Osteoblast (primary cell): Measurements from ENCODE around the gene FKBP1A. TPM values are rescaled to one million over a fixed set of nuclear protein-coding genes. Genes with fewer than 3 reads are reported as not detected.

Source experiments
- DNase-seq: peaks from one replicate; pipeline ENCODE4 v3.0.0; 2011; ENCODE audit warnings: low spot score, mixed read lengths; ENCODE audit not compliant: insufficient read length; ENCODE audit errors: missing footprints
- H2AFZ ChIP-seq: 2 replicates; pipeline ENCODE4 v1.6.0; 2011; ENCODE audit warnings: mild to moderate bottlenecking, low read length
- H3K27ac ChIP-seq: 2 replicates; pipeline ENCODE4 v1.5.1; 2011; ENCODE audit warnings: mild to moderate bottlenecking, low read depth, low read length, moderate library complexity
- H3K27me3 ChIP-seq: 2 replicates; pipeline ENCODE4 v1.6.0; 2012; ENCODE audit warnings: mild to moderate bottlenecking, control low read depth, inconsistent platforms, low read length, moderate library complexity; ENCODE audit not compliant: insufficient read depth
- H3K36me3 ChIP-seq: 2 replicates; pipeline ENCODE4 v1.5.1; 2011; ENCODE audit warnings: mild to moderate bottlenecking, low read length, control low read depth, moderate library complexity; ENCODE audit not compliant: insufficient read depth
- H3K4me1 ChIP-seq: 2 replicates; pipeline ENCODE4 v1.5.1; 2011; ENCODE audit warnings: mild to moderate bottlenecking, low read length, control low read depth, moderate library complexity; ENCODE audit not compliant: insufficient read depth
- H3K4me2 ChIP-seq: 2 replicates; pipeline ENCODE4 v1.6.0; 2011; ENCODE audit warnings: mild to moderate bottlenecking, low read length; ENCODE audit not compliant: insufficient read depth
- H3K4me3 ChIP-seq: fragments of 200-600 bp; sonication (generic); 3 replicates; pipeline ENCODE4 v1.5.1; 2012; ENCODE audit warnings: mild to moderate bottlenecking, low read length, inconsistent platforms; ENCODE audit not compliant: insufficient read depth
- H3K79me2 ChIP-seq: 2 replicates; pipeline ENCODE4 v1.6.0; 2012; ENCODE audit warnings: mild to moderate bottlenecking, low read length, control low read depth, inconsistent platforms; ENCODE audit not compliant: insufficient read depth
- H3K9me3 ChIP-seq: 2 replicates; pipeline ENCODE4 v1.5.1; 2011; ENCODE audit warnings: low read depth, low read length, control low read depth
- H4K20me1 ChIP-seq: 2 replicates; pipeline ENCODE4 v1.6.0; 2012; ENCODE audit warnings: mild to moderate bottlenecking, low read length, control low read depth; ENCODE audit not compliant: insufficient read depth
- total RNA-seq: library from RNA; depleted of rRNA; stranded (reverse); fragments of >200 nt; gene quantifications from 2 replicates; pipeline ENCODE4 v1.2.3, GENCODE V29; 2012
- TF ChIP-seq, protein P1 (sequence below): IDR thresholded peaks from 2 replicates; pipeline ENCODE4 v1.5.1; 2011; ENCODE audit warnings: mild to moderate bottlenecking, low read depth, low read length, moderate library complexity; ENCODE audit errors: extremely low read depth

The FKBP1A gene
- total RNA-seq, 1 donor: 154 TPM

- TF ChIP-seq, protein P1, sequence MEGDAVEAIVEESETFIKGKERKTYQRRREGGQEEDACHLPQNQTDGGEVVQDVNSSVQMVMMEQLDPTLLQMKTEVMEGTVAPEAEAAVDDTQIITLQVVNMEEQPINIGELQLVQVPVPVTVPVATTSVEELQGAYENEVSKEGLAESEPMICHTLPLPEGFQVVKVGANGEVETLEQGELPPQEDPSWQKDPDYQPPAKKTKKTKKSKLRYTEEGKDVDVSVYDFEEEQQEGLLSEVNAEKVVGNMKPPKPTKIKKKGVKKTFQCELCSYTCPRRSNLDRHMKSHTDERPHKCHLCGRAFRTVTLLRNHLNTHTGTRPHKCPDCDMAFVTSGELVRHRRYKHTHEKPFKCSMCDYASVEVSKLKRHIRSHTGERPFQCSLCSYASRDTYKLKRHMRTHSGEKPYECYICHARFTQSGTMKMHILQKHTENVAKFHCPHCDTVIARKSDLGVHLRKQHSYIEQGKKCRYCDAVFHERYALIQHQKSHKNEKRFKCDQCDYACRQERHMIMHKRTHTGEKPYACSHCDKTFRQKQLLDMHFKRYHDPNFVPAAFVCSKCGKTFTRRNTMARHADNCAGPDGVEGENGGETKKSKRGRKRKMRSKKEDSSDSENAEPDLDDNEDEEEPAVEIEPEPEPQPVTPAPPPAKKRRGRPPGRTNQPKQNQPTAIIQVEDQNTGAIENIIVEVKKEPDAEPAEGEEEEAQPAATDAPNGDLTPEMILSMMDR: peak; percentile 37
- Histone ChIP-seq H3K79me2 (peaks cover 6% of the 10 kb centered on the region), H3K27me3 (peaks cover 7% of the 10 kb centered on the region), H4K20me1 (no peaks in the 10 kb centered on the region), H3K4me3 (no peak overlapping the region), H2AFZ (no peak overlapping the region), H3K27ac (no peak overlapping the region), H3K4me1 (peaks cover 37% of the 10 kb centered on the region), H3K4me2 (no peak overlapping the region), H3K36me3 (no peaks in the 10 kb centered on the region), H3K9me3 (no peaks in the 10 kb centered on the region)
- no peak for DNase-seq
Observed at GRCh38 chr20:1397710-1398109, 4.9 kb upstream of the FKBP1A start.

DNA sequence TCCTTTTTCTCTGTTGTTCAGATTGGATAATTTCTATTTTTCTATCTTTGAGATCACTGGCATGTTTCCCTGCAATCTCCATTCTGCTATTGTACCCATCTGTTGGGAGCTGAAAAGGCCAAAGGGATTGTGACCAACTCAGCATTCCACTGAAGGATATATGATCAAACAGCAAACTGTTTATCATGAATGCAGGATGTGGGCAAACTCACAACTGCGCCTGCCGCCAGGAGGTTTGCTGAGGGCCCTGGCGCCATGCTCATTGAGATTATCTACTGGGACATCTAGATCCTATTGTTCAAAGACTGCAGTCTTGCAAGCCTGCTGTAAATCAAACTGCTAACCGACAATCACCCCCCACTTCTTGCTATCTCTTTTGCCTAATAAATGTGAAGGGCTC is 3.8 kb upstream of the FKBP1A start:
- peaks cover 16% of the 10 kb centered on the region for H3K79me2 ChIP-seq
- H3K4me3 ChIP-seq: no peak overlapping the region
- H2AFZ ChIP-seq: no peak overlapping the region
- peaks cover 6% of the 10 kb centered on the region for H4K20me1 ChIP-seq
- no peak for DNase-seq
- H3K4me1 ChIP-seq: peaks cover 31% of the 10 kb centered on the region
- no peak overlapping the region for H3K27ac ChIP-seq
- no peaks in the 10 kb centered on the region for H3K36me3 ChIP-seq
- no peak overlapping the region for H3K4me2 ChIP-seq
- no peaks in the 10 kb centered on the region for H3K9me3 ChIP-seq
- TF ChIP-seq, protein P1: no peak
- H3K27me3 ChIP-seq: peaks cover 7% of the 10 kb centered on the region

- Histone ChIP-seq H3K4me1 (peaks cover 31% of the 10 kb centered on the region), H2AFZ (no peak overlapping the region), H3K27ac (no peak overlapping the region), H3K79me2 (peaks cover 20% of the 10 kb centered on the region), H3K36me3 (no peaks in the 10 kb centered on the region), H3K9me3 (no peaks in the 10 kb centered on the region), H3K27me3 (peaks cover 7% of the 10 kb centered on the region), H3K4me3 (no peak overlapping the region), H4K20me1 (peaks cover 10% of the 10 kb centered on the region), H3K4me2 (no peak overlapping the region)
- TF ChIP-seq, protein P1: no peak
- DNase-seq: no peak
Observed at GRCh38 chr20:1396264-1396663, 3.4 kb upstream of the FKBP1A start.

GRCh38 chr20:1394686-1395085 is 1.8 kb upstream of the FKBP1A start:
- H2AFZ ChIP-seq: no peak overlapping the region
- peaks cover 32% of the 10 kb centered on the region for H3K4me1 ChIP-seq

More at GRCh38 chr20:1394686-1395085, 1.8 kb upstream of the FKBP1A start:
- H3K27ac ChIP-seq: no peak overlapping the region
- no peak for DNase-seq
- H3K27me3 ChIP-seq: peaks cover 7% of the 10 kb centered on the region
- TF ChIP-seq, protein P1: no peak
- no peak overlapping the region for H3K4me3 ChIP-seq
- peaks cover 24% of the 10 kb centered on the region for H4K20me1 ChIP-seq
- H3K79me2 ChIP-seq: peaks cover 36% of the 10 kb centered on the region
- no peaks in the 10 kb centered on the region for H3K9me3 ChIP-seq
- no peaks in the 10 kb centered on the region for H3K36me3 ChIP-seq
- H3K4me2 ChIP-seq: no peak overlapping the region
